ENCODE results near the gene TBC1D4. TPM values are rescaled to one million over a fixed set of nuclear protein-coding genes. Genes with fewer than 3 reads are reported as not detected.
A peak's percentile ranks its signal among the peaks of the same experiment; 100 is the strongest.
"Not testable (repeated sequence)": the region's sequence is repeated elsewhere in the genome, so short reads cannot be mapped to it uniquely, and the experiment has no call there.

Gene TBC1D4
- polyA plus RNA-seq, 4 donors = 16.2 to 62.7 (median 56.0) TPM

DNA sequence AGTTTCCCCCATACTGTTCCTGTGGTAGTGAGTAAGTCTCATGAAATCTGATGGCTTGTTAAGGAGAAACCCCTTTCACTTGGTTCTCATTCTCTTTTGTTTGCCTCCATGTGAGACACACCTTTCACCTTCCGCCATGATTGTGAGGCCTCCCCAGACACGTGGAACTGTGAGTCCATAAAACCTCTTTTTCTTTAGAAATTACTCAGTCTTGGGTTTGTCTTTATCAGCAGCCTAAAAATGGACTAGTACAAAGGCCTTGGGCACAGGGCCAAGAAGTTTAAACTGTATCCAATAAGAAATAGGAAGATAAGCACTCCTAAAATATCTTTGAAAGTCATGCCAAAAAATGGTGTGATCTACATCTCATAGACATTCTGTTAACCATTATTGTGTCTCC, 176.9 kb downstream of the TBC1D4 start:
- no peak for DNase-seq (ENCODE audit: low read depth in 4 of 4, low spot score in 3 of 4)

DNA sequence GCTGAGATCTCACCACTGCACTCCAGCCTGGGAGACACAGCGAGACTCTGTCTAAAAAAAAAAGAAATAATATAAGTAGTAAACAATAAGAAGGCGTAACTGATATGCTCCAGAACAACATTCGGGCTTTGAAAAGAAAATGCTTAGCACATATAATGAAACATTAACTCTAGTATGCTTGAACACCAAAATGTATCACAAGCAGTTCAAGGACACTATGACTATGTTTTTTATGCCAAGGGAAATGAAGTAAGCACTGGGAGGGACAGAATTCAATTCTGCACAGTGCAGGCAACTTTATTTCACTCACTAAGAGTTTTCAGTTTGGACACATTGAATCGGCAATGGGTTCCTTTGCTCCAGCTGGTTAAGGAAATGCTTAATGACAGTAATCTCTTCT, 178.7 kb downstream of the TBC1D4 start:
- no peak for DNase-seq (ENCODE audit: low read depth in 4 of 4, low spot score in 3 of 4)

DNA sequence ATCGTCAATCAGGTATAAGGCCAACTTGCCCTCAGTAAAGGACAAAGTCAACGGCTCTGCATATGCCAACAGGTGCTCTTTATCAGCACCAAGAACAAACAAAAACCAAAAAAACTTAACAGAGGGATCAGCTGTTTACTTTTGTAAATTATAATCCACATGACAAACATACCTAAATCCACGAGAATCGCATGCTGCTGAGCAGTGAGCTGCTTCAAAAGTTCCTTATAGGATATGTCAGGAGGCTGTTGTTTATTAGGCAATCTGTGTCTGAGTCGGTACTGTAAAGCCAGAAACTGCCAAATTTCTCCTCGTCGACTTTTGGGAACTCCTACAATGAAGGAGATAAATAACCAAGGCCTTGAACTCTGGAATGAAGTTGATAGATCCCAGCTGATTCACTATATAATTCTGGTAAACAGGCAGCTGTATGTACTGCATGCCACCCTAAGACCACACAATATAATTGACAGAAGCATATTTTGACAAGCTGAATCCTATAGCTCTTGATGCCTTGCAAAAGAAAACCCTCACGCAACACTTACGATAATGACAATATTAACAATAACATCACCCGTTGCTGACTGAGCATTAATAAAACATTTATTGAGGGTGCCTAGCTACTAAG, 179.8 kb downstream of the TBC1D4 start:
- no peak for DNase-seq (ENCODE audit: low read depth in 4 of 4, low spot score in 3 of 4)

DNA sequence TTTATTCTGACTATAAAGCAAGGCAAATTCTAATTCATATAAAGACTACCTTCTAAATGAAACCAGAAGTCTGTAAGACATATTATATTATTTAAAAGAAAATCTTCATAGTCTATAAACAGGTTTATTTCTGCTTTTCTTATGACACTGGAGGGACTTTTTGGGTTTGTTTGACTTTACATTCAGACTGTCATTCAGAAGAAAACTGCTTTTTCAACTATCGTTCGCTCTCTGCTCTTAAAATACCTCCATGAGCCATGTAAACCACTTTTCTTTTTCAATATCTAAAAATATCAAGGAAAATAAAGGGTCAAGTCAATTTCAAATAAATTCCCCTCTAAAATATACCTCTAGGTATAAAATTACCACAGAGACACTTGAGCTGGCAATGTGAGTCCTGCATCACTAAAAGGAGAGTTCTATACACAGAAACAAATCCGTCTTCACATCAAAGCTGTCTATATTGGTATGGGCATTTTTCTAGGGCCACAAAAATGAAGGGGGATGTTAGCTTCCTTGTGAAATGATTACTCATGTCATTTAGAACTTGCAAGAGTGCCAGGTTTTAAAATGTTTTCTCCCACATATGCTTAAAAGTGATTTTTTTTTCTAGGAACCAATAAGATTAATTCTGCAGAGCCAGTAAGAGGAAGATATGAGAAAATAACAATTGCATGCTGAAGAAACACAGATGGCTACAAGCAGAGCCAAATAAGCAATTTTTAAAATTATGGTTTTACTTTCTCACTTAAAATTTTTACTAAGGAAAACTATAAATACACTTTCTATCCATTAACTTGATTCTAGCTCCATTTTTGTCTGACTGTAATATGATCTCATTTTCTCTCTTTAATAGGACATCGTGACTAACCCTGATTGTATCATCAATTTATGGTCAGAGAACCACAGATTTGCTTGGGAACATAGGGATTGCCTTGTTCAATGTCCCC, 181.8 kb downstream of the TBC1D4 start:
- no peak for DNase-seq (ENCODE audit: low read depth in 4 of 4, low spot score in 3 of 4)

DNA sequence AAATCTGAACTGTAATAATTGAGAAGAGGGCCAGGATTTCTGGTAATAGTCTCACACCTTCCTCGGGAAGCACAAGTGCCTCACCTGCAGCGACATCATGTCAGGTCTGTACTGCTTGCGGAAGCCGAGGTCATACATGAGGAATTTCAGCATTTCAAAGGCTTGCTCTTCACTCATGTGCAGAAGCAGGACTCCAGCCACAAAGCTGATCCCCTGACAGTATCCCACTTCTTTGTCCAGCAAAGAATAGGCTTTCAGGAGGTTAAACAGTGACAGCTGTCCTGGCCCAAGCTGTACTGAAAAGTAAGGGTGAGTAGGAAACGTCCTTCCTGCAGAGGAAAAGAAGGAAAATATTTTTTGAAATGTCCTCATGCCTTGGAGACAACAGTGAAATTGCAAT, 182.7 kb downstream of the TBC1D4 start:
- DNase-seq (ENCODE audit: low read depth in 4 of 4, low spot score in 3 of 4) = no peak

DNA sequence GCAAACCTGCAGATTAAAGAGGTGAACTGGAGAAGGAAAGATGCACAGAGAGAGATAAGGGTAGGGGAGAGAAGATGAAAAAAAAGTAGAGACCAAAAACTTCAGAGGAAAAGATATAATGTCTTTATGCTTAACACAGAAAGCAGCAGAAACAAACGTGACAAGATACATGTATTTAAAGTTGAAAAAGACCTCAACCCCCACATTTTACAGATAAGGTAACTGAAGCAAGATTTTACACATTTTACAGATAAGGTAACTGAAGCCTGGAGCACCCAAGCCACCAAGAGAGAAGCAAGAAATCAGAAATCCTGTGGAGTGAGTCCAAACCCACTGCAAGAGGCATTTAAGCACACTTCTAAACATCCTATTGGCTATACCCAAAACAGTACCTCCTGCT, 185.3 kb downstream of the TBC1D4 start:
- DNase-seq (ENCODE audit: low read depth in 4 of 4, low spot score in 3 of 4) = no peak

DNA sequence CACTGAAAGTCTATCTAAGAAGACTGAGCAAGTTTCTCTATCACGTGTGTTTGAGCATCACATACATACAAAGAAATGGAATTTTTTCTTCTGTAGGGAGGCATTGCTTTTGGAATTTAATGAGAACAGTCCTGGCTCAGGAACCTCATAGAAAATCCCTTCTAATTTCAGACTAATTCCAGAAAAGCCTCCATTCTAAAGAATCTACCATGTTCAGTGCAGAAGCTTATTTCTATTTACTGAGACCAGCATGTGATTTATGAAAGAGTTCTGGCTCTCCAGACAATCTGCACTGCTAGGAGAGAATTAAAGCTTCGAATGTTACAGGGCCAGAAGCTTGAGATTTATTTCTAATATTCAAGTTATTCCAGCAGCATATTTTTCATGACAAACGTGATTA, 186.8 kb downstream of the TBC1D4 start:
- DNase-seq (ENCODE audit: low read depth in 4 of 4, low spot score in 3 of 4) = no peak

DNA sequence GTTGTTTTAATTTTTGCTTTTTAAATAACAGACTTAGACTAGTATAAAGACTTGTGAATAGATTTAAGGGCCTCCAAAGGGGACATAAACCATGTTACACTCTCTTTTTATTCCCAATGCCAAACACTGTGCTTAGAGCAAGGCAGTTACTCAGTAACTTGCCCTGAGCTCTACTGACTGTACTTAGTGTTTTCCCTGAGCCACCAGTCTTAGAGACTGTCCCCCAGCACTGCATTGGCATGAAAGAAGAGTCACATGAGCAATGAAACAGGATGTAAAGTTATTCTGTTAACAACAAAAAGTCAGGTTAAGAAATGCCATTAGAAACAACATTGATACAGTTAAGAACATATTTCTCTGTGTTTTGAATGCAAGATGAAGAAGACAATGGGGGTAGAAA, 187.9 kb downstream of the TBC1D4 start:
- no peak for DNase-seq (ENCODE audit: low read depth in 4 of 4, low spot score in 3 of 4)

DNA sequence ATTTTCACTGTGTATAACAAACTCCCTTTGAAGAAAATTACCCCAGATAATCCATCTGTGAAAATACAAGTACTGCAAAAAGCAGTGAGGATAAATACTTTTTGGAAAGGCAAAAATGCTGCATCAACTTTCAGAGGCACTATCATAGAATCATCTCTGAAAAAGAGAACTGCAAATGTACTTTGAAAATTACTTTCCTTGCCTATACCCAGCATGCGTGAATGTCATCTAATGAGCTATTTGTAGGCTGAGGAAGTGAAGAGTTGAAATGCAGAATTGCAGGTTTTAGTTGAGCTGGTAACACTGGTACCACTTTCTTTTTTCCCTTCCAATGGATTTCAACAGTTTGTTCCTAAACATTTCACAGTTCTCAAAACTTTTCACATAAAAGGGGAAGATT, 196.7 kb downstream of the TBC1D4 start:
- DNase-seq (ENCODE audit: low read depth in 4 of 4, low spot score in 3 of 4) = no peak

DNA sequence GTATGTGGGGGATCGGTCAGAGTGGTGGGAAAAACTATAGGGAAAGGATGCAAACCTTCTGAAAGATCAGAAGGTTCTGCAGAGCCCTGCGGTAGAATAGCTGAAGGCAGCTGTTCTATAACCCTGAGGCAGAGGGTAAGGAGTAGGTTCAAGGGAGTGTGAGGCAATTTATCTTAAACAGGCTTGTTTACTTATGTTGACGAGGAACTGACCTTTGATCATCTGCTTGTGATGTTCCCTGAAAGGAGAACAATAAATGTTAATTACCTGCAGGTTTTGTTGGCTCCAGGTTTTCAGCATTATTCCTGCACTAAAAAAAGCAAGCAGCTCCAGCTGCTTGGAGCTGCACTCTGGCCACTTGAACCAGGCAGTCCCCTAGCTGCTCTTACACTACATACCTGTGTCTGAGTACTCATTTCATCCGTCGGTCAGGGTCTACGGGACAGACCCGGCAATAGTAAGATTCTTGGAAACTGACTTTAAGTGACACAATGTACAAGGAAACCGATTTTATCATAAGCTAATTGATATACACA, 202.1 kb downstream of the TBC1D4 start:
- DNase-seq (ENCODE audit: low read depth in 4 of 4, low spot score in 3 of 4) = no peak

DNA sequence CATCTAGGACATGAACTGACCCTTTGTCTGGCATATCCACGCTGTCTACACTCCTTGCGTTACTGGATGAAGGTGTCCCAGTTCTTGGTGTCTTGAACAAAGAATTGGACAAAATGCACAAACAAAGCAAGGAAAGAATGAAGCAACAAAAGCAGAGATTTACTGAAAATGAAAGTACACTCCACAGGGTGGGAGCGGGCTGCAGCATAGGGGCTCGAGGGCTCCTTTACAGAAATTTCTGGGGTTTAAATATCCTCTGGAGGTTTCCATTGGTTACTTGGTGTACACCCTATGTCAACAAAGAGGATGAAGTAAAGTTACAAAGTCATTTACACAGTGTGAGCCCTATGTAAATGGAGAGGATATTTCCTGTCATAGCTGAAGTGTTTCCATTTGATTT, 208.3 kb downstream of the TBC1D4 start:
- not testable (repeated sequence) for DNase-seq (ENCODE audit: low read depth in 4 of 4, low spot score in 3 of 4)

DNA sequence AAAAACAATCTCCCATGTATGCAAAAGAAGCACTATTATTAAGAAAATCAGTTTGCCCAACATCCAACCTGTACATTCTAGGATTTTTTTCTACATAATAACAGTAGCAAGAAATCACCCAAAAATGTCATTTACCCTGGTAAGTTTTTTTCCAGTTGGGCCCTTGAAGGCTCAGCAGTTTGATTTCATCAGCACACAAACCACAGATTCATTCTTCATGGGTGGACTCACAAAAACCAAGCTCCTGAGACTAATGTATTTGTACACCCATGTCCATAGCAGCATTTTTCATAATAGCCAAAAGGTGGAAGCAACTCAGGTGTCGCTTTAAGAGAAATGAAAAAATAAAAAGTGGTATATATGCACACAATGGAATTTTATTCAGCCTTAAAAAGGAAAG, 210.1 kb downstream of the TBC1D4 start:
- DNase-seq (ENCODE audit: low read depth in 4 of 4, low spot score in 3 of 4) = no peak

DNA sequence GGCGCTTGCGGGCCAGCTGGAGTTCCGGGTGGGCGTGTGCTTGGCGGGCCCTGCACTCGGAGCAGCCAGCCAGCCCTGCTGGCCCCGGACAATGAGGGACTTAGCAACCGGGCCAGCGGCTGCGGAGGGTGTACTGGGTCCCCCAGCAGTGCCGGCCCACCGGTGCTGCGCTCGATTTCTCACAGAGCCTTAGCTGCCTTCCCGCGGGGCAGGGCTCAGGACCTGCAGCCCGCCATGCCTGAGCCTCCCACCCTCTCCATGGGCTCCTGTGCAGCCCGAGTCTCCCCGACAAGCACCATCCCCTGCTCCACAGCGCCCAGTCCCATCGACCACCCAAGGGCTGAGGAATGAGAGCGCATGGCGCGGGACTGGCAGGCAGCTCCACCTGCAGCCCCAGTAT, 213.5 kb downstream of the TBC1D4 start:
- DNase-seq (ENCODE audit: low read depth in 4 of 4, low spot score in 3 of 4) = not testable (repeated sequence)

DNA sequence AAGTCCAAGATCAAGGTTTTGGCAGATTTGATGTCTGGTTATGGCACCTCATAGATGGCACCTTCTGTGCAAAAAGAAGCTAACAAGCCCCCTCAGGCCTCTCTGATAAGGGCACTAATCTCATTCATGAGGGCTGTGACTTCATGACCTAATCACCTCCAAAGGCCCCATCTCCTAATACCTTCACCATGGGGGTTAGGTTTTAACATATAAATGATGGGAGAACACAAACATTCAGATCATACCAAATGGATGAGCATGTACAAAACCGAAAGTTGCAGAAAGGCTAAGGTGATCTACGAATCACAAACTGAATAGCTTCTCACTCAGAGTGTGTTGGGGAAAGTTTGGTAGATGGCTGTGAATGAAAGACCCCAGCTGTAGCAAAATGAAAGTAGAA, 217.4 kb downstream of the TBC1D4 start:
- DNase-seq (ENCODE audit: low read depth in 4 of 4, low spot score in 3 of 4) = no peak

DNA sequence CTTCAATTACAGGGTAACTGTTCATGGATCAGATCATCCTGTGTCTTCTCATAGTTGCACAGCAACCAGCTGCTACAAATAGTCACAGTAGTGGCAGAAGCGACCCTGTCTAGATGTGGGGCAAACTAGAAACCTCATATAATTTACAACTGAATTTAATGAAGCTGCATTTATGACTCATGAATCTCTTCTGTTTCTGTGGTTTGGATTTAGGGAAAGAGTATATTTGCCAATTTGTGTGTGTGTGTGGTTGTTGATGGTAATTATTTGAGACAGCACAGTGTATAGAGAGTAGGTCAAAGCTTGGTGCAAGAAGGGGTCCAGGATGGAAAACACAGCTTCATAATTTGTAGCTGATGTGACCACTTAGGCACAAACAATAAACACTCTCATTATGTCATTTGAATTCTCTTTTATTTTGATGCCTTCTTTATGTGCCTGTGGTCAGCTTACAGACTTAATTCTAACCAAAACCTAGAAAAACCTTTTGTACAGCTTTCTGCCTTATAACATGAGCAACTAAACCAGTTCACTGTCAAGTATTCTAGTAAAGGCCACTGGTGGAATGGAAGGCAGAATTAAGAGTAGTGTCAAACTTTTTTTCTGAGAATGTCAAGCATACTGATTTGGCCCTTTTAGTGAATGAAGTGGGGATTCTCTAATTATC, 218.1 kb downstream of the TBC1D4 start:
- no peak for DNase-seq (ENCODE audit: low read depth in 4 of 4, low spot score in 3 of 4)

DNA sequence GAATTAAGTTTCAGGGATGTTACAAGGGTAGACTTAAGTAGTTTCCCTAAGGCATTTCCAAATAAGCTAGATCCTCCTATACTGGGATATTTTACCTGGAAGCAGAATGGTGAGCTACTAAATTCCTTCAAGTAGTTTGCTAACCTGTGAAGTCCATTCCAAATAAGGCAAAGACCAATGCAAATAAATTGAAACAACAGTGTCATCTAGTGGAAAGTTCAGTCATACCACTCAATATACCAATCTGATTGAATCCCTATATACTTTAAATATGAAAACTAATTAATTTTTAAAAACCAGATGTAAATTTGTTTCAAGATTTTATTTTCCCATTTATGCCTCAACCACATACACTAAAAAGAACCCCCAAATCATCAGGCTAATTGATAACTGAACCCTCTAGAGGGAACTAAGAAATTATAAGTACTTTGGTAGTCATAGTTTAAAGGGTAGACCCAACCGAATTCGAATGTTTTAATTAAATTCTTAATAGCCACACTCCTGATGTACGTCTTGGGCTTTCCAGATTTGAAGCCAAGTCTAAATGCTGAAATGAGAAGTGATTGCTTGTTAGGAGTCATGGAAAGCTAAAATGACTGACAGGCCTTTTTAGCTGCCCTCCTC, 223.7 kb downstream of the TBC1D4 start:
- DNase-seq (ENCODE audit: low read depth in 4 of 4, low spot score in 3 of 4) = peak in 3 of 4 donors; percentile 6 to 14 (median 14)

DNA sequence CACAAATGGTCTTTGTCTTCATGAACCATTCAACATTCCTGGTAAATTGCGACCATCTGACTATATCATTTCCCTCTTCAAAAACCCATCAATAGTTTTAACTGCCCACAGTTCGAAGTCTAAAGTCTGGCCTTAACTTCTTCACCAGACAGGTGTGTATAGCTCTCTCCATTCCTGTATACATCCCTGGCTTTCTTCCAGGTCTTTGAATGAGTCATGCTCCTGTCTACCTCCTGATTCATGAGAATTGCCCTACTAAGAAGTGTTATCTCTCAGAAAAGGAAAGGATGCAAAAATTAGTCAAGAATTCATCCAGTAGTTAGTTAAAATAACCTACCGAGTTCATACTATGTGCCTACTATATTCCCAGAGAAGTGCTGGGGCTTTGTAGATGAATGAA, 225.0 kb downstream of the TBC1D4 start:
- DNase-seq (ENCODE audit: low read depth in 4 of 4, low spot score in 3 of 4) = no peak

DNA sequence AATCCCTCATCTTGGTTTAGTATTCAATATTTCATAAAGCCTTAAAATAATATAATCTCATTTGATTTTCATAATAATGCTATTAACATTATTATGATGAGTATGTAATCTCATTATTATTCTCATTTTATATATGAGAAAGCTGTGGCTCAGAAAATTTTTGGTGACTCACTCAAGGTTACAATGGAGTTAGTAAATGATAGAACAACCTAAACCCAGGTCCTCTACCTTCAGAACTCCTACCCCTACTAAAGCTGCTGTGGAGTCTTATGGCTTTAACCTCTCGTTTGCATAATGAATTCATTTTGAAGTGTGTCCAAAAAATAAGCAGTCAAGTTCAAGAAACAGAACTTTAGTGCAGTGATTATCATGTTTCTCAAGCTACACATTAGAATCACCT, 226.3 kb downstream of the TBC1D4 start:
- DNase-seq (ENCODE audit: low read depth in 4 of 4, low spot score in 3 of 4) = no peak

DNA sequence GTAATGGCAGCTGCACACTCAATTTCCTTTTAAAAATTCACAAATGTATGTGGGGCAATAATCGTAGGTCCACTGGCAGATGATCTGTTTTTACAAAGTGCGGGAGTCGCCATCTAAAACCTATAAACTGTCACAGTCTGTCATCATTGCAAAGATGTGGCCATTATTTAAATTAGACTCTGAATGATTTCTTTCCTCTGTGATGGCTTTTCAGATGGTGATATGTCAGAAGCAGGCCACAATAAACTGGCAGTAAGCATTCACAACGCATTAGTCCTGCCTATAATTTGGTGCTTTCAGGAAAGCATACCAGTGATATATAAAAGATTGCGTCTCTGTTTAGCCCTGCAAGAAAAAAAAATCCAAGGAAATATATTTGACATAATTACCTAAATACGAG, 226.8 kb downstream of the TBC1D4 start:
- DNase-seq (ENCODE audit: low read depth in 4 of 4, low spot score in 3 of 4) = no peak

DNA sequence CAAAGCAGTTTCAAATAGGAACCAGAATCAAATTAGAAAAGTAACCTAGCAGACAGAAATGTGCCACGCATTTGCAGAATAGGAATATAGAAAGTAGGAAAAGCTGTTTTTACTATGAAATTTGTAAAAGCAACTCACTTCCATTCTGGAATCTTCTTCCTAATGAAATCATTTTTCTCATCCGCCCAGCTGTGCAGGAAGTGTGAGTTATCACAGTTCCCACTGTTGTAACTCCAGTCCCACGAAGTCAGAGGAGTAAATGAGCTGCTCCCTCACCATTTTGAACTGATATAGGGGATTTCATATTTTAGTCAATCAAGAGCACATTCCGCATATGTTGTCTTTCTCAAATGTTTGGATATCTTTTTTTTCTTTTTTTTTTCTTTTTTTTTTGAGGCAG, 230.8 kb downstream of the TBC1D4 start:
- DNase-seq (ENCODE audit: low read depth in 4 of 4, low spot score in 3 of 4) = no peak

All from left renal pelvis (tissue), 4 donors.